HepG2 (cell line): ENCODE data around the gene TIMM44. TPM values are rescaled to one million over a fixed set of nuclear protein-coding genes. Genes with fewer than 3 reads are reported as not detected.

Source experiments
- CHD4 ChIP-seq: fragments of 200-600 bp; sonication (generic); IDR thresholded peaks from 2 replicates; pipeline ENCODE4 v1.7.0; 2017; ENCODE audit warnings: mild to moderate bottlenecking, low read length, borderline replicate concordance
- KAT7 ChIP-seq: IDR thresholded peaks from 2 replicates; pipeline ENCODE4 v1.6.1; 2018; ENCODE audit warnings: borderline replicate concordance, missing compliant biosample characterization
- KDM5B ChIP-seq: sonication (generic); formaldehyde crosslinking; IDR thresholded peaks from 2 replicates; pipeline ENCODE4 v1.4.0; 2020; ENCODE audit warnings: missing genetic modification reagents, mild to moderate bottlenecking, borderline replicate concordance
- KLF16 ChIP-seq, 2 experiments: sonication (generic) in 1 of 2; formaldehyde crosslinking in 1 of 2; IDR thresholded peaks; 2 replicates each; pipeline versions ENCODE4 v1.6.1 to v1.8.0; 2016 to 2023; ENCODE audit warnings: missing genetic modification reagents in 2 of 2, missing compliant biosample characterization in 1 of 2
- NR2F6 ChIP-seq, 2 experiments: IDR thresholded peaks; 2 replicates each; pipeline ENCODE4 v1.6.1; 2016; ENCODE audit warnings: antibody characterized with exemption in 1 of 2, mild to moderate bottlenecking in 1 of 2
- PHF20 ChIP-seq: sonication (generic); formaldehyde crosslinking; IDR thresholded peaks from 2 replicates; pipeline ENCODE4 v1.5.0; 2020; ENCODE audit warnings: mild to moderate bottlenecking, missing genetic modification reagents
- SMAD3 ChIP-seq: sonication (generic); formaldehyde crosslinking; IDR thresholded peaks from 2 replicates; pipeline ENCODE4 v1.4.0; 2020; ENCODE audit warnings: missing genetic modification reagents
- SOX13 ChIP-seq, 3 experiments: fragments of 450-650 bp in 1 of 3; sonication (generic) in 1 of 3; formaldehyde crosslinking in 1 of 3; IDR thresholded peaks in 2 of 3; conservative IDR thresholded peaks in 1 of 3; 2 replicates each; pipeline versions ENCODE4 v1.5.0 to v1.6.1; 2016 to 2020; ENCODE audit warnings: antibody characterized with exemption in 1 of 3, mild to moderate bottlenecking in 1 of 3, missing compliant biosample characterization in 1 of 3, missing genetic modification reagents in 1 of 3, moderate library complexity in 1 of 3
- SUZ12 ChIP-seq: fragments of 150-350 bp; IDR thresholded peaks from 2 replicates; pipeline ENCODE4 v1.6.1; 2014; ENCODE audit warnings: low read depth, low read length
- TBX2 ChIP-seq: sonication (generic); formaldehyde crosslinking; IDR thresholded peaks from 2 replicates; pipeline ENCODE4 v1.5.0; 2020; ENCODE audit warnings: missing genetic modification reagents, mild to moderate bottlenecking, borderline replicate concordance
- ZFP36L1 ChIP-seq: sonication (generic); formaldehyde crosslinking; IDR thresholded peaks from 2 replicates; pipeline ENCODE4 v1.8.0; 2022; ENCODE audit warnings: mild to moderate bottlenecking, missing genetic modification reagents, moderate library complexity
- ZNF674 ChIP-seq: sonication (generic); formaldehyde crosslinking; IDR thresholded peaks from 2 replicates; pipeline ENCODE4 v1.5.0; 2020; ENCODE audit warnings: low read depth, mild to moderate bottlenecking, missing genetic modification reagents
- ZNF780A ChIP-seq: sonication (generic); formaldehyde crosslinking; IDR thresholded peaks from 2 replicates; pipeline ENCODE4 v1.8.0; 2022; ENCODE audit warnings: mild to moderate bottlenecking, missing genetic modification reagents, moderate library complexity
- ZSCAN25 ChIP-seq: sonication (generic); formaldehyde crosslinking; IDR thresholded peaks from 2 replicates; pipeline ENCODE4 v1.8.0; 2022; ENCODE audit warnings: mild to moderate bottlenecking, missing genetic modification reagents
- polyA plus RNA-seq, 8 experiments: library from polyadenylated mRNA; depleted of rRNA in 3 of 8; stranded (reverse) in 7 of 8; unstranded in 1 of 8; fragments of >200 nt; fragmentation: Illumina TruSeq in 4 of 8; extraction: Trizol in 4 of 8; gene quantifications; 2 replicates each; pipeline versions ENCODE4 v1.2.1 to v1.2.3, GENCODE V29; 2011 to 2016; ENCODE audit warnings: low read depth in 4 of 8, missing spikeins in 1 of 8, mixed read lengths in 1 of 8; ENCODE audit not compliant: insufficient read depth in 1 of 8
- total RNA-seq, 5 experiments: library from RNA; depleted of rRNA; stranded (reverse); fragments of >200 nt; fragmentation: Illumina TruSeq; extraction: Trizol; gene quantifications; 2 replicates each; pipeline ENCODE4 v1.2.3, GENCODE V29; 2016; ENCODE audit warnings: low read depth in 1 of 5
- TF ChIP-seq, protein P1 (sequence below): sonication (generic); formaldehyde crosslinking; conservative IDR thresholded peaks from 2 replicates; pipeline ENCODE4 v1.8.1; 2023; ENCODE audit warnings: missing genetic modification reagents
- TF ChIP-seq, protein P2 (sequence below): sonication (generic); formaldehyde crosslinking; IDR thresholded peaks from 2 replicates; pipeline ENCODE4 v1.4.0; 2020; ENCODE audit warnings: missing genetic modification reagents
- TF ChIP-seq, protein P3 (sequence below): IDR thresholded peaks from 2 replicates; pipeline ENCODE4 v1.6.1; 2016
- TF ChIP-seq, protein P4 (sequence below): sonication (generic); formaldehyde crosslinking; IDR thresholded peaks from 2 replicates; pipeline ENCODE4 v1.5.0; 2020; ENCODE audit warnings: missing genetic modification reagents
- TF ChIP-seq, protein P5 (sequence below): sonication (generic); formaldehyde crosslinking; IDR thresholded peaks from 2 replicates; pipeline ENCODE4 v1.8.0; 2022; ENCODE audit warnings: missing genetic modification reagents, mild to moderate bottlenecking, inconsistent platforms, borderline replicate concordance
- TF ChIP-seq, protein P6 (sequence below): sonication (generic); formaldehyde crosslinking; IDR thresholded peaks from 2 replicates; pipeline ENCODE4 v1.8.0; 2022; ENCODE audit warnings: missing genetic modification reagents, mild to moderate bottlenecking, borderline replicate concordance

The TIMM44 gene
- total and polyA plus RNA-seq, 2 of the 13 experiments (the other 11 are each of a cell fraction or from before 2014, with no cell fraction given): 42.9 to 72.6 TPM

DNA sequence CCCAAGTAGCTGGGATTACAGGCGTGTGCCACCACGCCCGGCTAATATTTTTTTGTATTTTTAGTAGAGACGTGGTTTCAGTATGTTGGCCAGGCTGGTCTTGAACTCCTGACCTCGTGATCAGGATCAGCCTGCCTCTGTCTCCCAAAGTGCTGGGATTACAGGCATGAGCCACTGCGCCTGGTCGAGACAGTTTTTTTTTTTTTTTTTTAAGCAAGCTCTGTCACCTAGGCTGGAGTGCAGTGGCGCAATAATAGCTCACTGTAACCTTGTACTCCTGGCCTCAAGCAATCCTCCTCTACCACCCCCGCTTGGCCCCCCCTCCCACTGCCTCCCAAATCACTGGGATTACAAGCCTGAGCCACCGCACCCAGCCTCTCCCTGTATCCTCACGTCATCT, 46.2 kb downstream of the TIMM44 start (continued):
- TF ChIP-seq, protein P1, sequence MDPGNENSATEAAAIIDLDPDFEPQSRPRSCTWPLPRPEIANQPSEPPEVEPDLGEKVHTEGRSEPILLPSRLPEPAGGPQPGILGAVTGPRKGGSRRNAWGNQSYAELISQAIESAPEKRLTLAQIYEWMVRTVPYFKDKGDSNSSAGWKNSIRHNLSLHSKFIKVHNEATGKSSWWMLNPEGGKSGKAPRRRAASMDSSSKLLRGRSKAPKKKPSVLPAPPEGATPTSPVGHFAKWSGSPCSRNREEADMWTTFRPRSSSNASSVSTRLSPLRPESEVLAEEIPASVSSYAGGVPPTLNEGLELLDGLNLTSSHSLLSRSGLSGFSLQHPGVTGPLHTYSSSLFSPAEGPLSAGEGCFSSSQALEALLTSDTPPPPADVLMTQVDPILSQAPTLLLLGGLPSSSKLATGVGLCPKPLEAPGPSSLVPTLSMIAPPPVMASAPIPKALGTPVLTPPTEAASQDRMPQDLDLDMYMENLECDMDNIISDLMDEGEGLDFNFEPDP (CRISPR knock-in tag): no peak
- TF ChIP-seq ZSCAN25 (CRISPR knock-in tag) (no peak), SOX13 (IDR thresholded peaks at IDR 0.05) (no peak), SOX13 (CRISPR knock-in tag; conservative IDR thresholded peaks at IDR 0.05 in 1 of 2, IDR thresholded peaks at IDR 0.05 in 1 of 2) (0 out of 4 replicates have a peak, but pooled peaks of 1 of the 2 experiments have one; percentile 18), KDM5B (CRISPR knock-in tag) (no peak), PHF20 (CRISPR knock-in tag) (no peak), TBX2 (CRISPR knock-in tag) (peak; percentile 84; the same call in 1 of the 2 replicates), SUZ12 (no peak), KLF16 (CRISPR knock-in tag; IDR thresholded peaks at IDR 0.05) (no peak), NR2F6 (IDR thresholded peaks at IDR 0.05) (peak; percentile 47; the same call in 1 of the 2 replicates), NR2F6 (CRISPR knock-in tag; IDR thresholded peaks at IDR 0.05) (peak; percentile 64; the same call in 1 of the 2 replicates), ZFP36L1 (CRISPR knock-in tag) (no peak), ZNF674 (CRISPR knock-in tag) (no peak), SMAD3 (CRISPR knock-in tag) (no peak), ZNF780A (CRISPR knock-in tag) (no peak), CHD4 (0 out of 2 replicates have a peak, but pooled peaks have one; percentile 27), KAT7 (CRISPR knock-in tag) (0 out of 2 replicates have a peak, but pooled peaks have one; percentile 43)
- TF ChIP-seq, protein P2, sequence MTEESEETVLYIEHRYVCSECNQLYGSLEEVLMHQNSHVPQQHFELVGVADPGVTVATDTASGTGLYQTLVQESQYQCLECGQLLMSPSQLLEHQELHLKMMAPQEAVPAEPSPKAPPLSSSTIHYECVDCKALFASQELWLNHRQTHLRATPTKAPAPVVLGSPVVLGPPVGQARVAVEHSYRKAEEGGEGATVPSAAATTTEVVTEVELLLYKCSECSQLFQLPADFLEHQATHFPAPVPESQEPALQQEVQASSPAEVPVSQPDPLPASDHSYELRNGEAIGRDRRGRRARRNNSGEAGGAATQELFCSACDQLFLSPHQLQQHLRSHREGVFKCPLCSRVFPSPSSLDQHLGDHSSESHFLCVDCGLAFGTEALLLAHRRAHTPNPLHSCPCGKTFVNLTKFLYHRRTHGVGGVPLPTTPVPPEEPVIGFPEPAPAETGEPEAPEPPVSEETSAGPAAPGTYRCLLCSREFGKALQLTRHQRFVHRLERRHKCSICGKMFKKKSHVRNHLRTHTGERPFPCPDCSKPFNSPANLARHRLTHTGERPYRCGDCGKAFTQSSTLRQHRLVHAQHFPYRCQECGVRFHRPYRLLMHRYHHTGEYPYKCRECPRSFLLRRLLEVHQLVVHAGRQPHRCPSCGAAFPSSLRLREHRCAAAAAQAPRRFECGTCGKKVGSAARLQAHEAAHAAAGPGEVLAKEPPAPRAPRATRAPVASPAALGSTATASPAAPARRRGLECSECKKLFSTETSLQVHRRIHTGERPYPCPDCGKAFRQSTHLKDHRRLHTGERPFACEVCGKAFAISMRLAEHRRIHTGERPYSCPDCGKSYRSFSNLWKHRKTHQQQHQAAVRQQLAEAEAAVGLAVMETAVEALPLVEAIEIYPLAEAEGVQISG (CRISPR knock-in tag): peak; percentile 54
- TF ChIP-seq, protein P3, sequence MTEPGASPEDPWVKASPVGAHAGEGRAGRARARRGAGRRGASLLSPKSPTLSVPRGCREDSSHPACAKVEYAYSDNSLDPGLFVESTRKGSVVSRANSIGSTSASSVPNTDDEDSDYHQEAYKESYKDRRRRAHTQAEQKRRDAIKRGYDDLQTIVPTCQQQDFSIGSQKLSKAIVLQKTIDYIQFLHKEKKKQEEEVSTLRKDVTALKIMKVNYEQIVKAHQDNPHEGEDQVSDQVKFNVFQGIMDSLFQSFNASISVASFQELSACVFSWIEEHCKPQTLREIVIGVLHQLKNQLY (CRISPR knock-in tag): no peak; the same call in 1 of the 2 replicates
- TF ChIP-seq, protein P4, sequence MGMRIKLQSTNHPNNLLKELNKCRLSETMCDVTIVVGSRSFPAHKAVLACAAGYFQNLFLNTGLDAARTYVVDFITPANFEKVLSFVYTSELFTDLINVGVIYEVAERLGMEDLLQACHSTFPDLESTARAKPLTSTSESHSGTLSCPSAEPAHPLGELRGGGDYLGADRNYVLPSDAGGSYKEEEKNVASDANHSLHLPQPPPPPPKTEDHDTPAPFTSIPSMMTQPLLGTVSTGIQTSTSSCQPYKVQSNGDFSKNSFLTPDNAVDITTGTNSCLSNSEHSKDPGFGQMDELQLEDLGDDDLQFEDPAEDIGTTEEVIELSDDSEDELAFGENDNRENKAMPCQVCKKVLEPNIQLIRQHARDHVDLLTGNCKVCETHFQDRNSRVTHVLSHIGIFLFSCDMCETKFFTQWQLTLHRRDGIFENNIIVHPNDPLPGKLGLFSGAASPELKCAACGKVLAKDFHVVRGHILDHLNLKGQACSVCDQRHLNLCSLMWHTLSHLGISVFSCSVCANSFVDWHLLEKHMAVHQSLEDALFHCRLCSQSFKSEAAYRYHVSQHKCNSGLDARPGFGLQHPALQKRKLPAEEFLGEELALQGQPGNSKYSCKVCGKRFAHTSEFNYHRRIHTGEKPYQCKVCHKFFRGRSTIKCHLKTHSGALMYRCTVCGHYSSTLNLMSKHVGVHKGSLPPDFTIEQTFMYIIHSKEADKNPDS: no peak
- TF ChIP-seq, protein P5, sequence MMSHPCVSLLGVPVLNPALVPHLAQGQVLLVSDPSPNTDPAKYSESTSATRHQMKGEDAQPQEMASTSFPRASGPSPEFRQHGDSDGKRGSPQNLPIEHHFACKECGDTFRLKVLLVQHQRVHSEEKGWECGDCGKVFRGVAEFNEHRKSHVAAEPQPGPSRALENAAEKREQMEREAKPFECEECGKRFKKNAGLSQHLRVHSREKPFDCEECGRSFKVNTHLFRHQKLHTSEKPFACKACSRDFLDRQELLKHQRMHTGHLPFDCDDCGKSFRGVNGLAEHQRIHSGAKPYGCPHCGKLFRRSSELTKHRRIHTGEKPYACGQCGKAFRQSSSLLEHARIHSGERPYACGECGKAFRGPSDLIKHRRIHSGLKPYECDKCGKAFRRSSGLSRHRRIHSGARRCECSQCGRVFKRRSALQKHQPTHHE: no peak
- TF ChIP-seq, protein P6, sequence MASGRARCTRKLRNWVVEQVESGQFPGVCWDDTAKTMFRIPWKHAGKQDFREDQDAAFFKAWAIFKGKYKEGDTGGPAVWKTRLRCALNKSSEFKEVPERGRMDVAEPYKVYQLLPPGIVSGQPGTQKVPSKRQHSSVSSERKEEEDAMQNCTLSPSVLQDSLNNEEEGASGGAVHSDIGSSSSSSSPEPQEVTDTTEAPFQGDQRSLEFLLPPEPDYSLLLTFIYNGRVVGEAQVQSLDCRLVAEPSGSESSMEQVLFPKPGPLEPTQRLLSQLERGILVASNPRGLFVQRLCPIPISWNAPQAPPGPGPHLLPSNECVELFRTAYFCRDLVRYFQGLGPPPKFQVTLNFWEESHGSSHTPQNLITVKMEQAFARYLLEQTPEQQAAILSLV (CRISPR knock-in tag): no peak
